IPS-NIHi7 (cell line): ENCODE measurements around the gene CSNK2A3.
A peak's percentile ranks its signal among the peaks of the same experiment; 100 is the strongest.
"Not testable (repeated sequence)": the region's sequence is repeated elsewhere in the genome, so short reads cannot be mapped to it uniquely, and the experiment has no call there.

Experiments
- DNase-seq: peaks from one replicate; pipeline ENCODE4 v3.0.0; 2012; ENCODE audit warnings: mixed read lengths; ENCODE audit errors: extremely low spot score

Gene CSNK2A3

GRCh38 chr11:11379661-11380060, 26.6 kb upstream of the CSNK2A3 start:
- no peak for DNase-seq

DNA sequence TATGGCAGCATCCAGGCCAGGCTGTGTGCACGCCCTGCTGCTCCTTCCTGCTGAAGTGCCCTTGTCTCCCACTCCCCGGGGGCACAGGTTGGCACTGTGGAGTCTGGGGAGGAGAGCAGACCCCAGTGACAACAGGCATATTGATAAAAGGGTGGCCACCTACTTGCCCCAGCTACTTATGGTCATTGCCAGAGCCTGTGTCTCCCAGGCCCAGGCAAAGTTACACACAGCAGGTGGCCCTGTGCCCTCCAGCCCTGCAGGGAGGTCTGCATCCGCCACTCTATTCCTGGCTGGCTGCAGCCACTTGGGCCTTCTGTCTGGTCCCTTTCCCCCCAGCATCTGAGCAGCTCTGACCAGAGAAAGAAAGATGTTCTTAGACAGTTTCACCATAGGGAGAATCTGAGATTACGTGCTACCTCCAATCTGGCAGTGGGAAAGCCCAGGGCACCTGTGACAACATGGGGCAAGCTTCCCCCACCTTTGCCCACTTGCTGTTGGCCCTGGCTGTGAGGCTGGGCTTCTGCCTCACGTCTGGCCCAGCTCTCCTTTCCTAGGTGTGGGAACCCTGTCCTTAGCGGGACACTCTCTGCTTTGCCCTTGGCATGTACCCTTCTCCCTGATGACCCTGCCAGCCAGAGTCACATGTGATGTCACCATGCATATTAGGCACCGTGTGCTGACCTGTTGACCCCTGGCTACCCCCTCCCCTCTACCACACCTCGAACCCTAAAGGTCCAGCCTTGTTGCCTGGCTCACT, 25.3 kb upstream of the CSNK2A3 start:
- no peak for DNase-seq

DNA sequence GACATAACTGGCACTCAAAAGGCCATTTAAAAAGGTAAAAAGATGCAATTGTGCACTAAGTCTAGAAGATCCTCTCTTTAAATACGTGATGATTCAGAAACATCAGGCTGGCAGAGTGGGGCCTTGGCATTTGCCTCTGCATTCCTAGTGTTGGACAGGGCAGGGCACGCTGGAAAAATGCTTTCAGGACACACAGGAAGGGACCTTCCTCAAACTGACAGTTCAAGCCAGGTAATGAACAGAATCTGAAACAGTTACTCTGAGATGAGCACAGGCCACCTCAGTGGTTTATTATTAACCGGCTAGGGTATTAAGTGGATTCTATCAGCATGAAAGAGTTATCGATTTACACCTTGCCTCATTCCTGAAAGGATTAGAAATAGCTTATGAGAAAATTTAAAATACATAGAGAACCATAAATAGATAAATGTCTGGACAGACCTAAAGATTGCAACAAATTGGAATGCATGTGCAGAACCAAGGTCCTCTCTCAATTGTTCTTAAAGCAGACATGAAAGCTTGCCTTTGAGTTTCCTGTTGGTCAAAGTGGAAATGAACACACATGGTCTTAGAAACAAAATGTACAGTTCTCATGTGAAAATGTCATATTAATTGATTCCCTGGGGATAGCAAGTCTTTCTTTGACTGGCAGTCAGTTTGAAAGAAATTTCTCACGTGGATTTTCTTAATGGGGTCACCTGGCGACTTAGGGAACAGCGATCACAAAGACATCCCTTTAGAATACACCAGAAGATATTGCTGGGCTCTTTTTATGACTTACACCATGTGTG, 21.5 kb upstream of the CSNK2A3 start:
- DNase-seq: no peak

- peak; percentile 37 for DNase-seq
Observed at GRCh38 chr11:11373934-11374333, 20.9 kb upstream of the CSNK2A3 start.

- DNase-seq: no peak
Observed at GRCh38 chr11:11372461-11372860, 19.4 kb upstream of the CSNK2A3 start.

- no peak for DNase-seq
Observed at GRCh38 chr11:11370962-11371303, 17.9 kb upstream of the CSNK2A3 start.

GRCh38 chr11:11370255-11370961, 17.4 kb upstream of the CSNK2A3 start:
- DNase-seq: no peak

DNA sequence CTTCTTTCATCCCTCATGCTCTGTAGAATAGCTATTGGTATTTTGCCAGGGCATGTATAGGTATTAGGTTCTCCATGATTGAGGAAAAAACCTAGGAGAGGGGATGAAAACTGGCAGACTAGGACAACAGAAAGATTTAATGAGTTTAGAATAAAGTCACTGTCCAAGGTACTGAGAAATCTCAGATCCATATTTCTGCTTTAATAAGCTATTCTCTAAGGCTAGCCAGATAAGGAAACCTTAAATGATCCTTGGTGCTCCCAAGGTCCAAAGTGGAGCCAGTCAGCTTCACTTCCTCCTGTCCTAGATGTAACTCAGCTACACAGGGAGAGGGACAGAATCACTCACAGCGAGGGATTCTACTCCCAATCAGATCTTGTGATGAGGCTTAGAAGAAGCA, 13.7 kb upstream of the CSNK2A3 start:
- no peak for DNase-seq

- DNase-seq: no peak
Observed at GRCh38 chr11:11363674-11364073, 10.6 kb upstream of the CSNK2A3 start.

DNA sequence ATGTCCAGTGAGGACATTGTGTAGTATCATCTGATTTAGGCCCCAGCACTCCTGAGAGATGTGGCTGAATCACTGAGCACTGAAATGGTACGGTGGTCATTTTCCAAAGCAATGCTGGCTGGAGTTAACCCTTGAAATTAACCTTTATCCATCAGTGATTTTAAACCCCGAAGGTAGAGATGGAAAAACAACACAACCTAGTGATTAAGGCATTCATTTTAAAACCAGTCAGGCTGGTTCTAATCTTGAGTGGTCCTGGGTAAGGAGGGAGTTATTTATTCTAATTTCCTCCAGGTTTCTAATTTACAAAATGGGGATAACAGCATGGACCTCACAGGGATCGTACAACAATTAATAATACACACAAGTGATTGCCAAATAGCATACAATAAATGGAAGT, 6.6 kb upstream of the CSNK2A3 start:
- no peak for DNase-seq

GRCh38 chr11:11356842-11357241, 3.8 kb upstream of the CSNK2A3 start:
- no peak for DNase-seq

GRCh38 chr11:11351851-11352250, 1.2 kb downstream of the CSNK2A3 start:
- DNase-seq: not testable (repeated sequence)

DNA sequence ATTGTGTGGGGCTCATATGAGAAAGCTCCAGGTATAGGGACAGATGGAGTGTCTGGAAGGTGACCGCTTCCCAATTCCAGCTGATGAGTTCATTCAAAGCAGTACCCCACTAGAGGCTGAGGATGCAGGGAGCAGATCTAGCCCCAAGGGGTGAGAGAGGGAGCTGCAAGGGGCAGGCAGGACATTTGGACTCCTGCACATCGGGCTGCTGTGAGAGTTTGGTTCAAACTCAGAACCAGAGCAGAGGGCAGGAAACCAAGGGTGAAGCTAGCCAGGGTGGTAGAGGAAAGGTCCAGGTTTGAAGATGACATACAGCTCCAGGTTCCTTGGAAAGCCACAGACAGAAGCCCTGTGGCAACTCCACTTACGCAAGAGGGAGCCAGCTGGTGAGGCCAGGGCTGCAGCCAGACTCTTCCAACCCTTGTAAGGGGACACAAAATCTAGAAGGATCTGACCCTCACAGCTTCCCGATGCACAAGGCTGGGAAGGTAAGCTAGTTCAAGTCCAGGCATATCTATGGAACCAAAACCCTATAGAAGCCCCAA, 1.9 kb downstream of the CSNK2A3 start:
- no peak for DNase-seq

- DNase-seq: no peak
Observed at GRCh38 chr11:11349870-11350337, 3.1 kb downstream of the CSNK2A3 start.

DNA sequence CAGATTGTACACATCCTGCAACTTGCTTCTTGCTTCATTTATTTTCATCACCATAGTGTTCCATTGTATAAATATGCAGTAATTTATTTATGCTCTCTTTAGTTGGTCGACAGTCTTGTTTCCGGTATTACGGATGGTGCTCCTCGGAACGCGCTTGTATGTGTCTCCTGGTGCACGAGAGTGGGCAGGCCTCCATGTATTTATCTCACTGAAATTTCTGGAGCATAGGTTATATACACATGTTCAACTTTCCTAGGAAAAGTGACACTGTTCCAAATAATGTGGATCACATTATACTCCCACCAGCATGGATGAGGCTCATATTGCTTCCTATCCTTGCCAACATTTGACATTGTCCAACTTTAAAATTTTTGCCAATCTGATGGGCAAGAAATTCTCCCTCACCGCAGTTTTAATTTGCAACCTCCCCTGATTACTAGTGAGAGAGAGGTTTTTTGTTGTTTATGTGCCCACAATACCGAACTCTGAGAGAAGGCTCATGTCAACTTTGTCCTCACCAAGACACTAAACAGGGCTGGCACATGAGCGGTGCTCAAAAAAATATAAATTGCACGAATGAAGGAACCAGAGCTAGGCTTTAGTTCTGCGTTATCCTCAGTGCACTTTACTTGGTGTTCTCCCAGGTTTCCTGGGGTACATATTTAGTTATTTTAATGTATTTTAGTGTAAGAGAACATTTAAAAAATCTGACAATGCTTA, 3.8 kb downstream of the CSNK2A3 start:
- no peak for DNase-seq

- no peak for DNase-seq
Observed at GRCh38 chr11:11348303-11348702, 4.7 kb downstream of the CSNK2A3 start.

DNA sequence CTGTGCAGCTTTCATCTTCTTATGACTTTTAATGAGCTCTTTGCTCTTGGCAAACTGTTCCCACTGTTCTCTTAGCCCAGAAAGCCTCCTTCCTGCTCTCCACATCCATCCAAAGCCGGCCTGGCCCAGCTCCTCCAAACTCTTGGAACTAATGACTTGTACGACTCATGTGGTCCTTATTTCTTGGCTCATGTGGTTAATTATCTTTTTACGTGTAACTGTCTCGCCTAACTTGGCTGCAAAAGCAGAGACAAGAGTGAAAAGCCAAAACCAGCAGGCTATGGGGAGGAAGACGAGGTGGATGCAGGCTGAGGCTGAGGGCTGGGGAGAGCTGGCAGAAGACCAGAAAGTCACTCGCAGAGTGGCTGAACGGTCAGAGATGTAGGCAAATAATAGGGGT, 5.5 kb downstream of the CSNK2A3 start:
- DNase-seq: no peak

- DNase-seq: no peak
Observed at GRCh38 chr11:11346303-11346702, 6.7 kb downstream of the CSNK2A3 start.

DNA sequence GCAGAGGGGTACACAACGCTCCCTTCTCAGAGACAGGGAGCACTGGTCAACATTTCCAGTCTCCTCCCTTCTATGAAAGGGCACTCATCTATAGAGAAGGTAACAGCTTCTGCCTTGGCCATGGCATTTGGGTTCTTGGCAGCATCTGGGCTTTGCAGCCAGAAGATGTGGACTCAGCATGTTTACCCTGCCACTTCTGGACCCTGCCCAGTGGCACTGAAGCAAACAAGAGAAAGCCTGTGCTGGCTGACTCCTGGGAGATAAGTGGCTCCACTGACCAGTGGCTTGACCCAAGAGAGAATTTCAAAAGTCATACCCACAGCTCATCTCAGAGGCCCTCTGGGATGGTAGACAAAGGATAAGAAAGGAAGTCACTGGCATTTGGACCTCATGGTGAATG, 8.0 kb downstream of the CSNK2A3 start:
- DNase-seq: no peak

DNA sequence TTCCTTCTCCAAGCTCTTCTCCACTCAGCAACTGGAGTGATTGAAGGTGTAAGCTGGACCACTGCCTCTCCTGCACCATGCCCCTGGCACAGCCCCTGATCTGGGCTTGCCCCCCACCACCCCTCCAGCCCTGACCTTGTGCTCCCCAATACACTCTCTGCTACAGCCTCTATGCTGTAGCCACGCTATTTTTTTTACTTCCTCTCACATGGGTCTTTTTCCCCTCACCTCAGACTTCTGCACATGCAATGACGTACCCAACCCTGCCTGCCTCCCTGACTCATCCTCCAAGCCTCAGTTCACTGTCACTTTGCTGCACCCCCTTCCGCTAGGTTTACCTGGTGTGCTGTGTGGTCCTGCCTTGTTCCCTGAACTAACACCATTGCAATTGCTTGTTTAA, 9.0 kb downstream of the CSNK2A3 start:
- DNase-seq: no peak

GRCh38 chr11:11338304-11338703, 14.7 kb downstream of the CSNK2A3 start:
- DNase-seq: no peak

DNA sequence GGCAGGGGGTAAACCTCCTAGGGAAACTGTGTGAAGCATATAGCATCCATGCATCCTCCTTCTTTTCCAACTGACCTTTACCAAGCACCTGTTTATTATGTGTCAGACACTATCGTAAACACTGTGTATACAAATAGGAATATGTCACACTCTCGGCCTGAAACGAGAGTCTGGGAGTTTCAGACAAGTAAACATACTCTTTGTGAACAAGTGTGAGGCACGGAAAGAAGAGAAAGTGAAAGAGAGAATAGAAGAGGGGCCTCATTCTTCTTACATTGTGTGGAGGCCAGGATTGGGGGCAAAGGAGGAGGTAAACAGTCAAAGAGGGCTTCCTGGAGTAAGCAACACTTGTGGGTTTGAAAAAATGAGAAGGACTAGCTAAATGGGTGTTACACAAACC, 16.4 kb downstream of the CSNK2A3 start:
- no peak for DNase-seq
